Type B pancreatic cell (in vitro differentiated cells): Measurements from ENCODE around the gene DENND6A. TPM values are rescaled to one million over a fixed set of nuclear protein-coding genes. Genes with fewer than 3 reads are reported as not detected.
"Not testable (repeated sequence)": the region's sequence is repeated elsewhere in the genome, so short reads cannot be mapped to it uniquely, and the experiment has no call there.

Source experiments
- DNase-seq: peaks from one replicate; pipeline ENCODE4 v3.0.0; 2021; ENCODE audit warnings: mixed read lengths; ENCODE audit not compliant: unreplicated experiment; ENCODE audit errors: extremely low spot score
- H3K27ac Mint-ChIP-seq: 2 replicates; pipeline ENCODE4 v1.8.0; 2021; ENCODE audit warnings: mild to moderate bottlenecking, mixed read lengths
- H3K27me3 Mint-ChIP-seq: 2 replicates; pipeline ENCODE4 v1.8.0; 2021; ENCODE audit warnings: mixed read lengths
- H3K36me3 Mint-ChIP-seq: 2 replicates; pipeline ENCODE4 v1.8.0; 2021; ENCODE audit warnings: mixed read lengths
- H3K4me1 Mint-ChIP-seq: one replicate; pipeline ENCODE4 v1.8.0; 2021; ENCODE audit warnings: mixed read lengths; ENCODE audit not compliant: unreplicated experiment
- H3K4me3 Mint-ChIP-seq: 2 replicates; pipeline ENCODE4 v1.8.0; 2021; ENCODE audit warnings: mild to moderate bottlenecking, mixed read lengths
- H3K9me3 Mint-ChIP-seq: 2 replicates; pipeline ENCODE4 v1.8.0; 2021; ENCODE audit warnings: mixed read lengths
- total RNA-seq: library from RNA; stranded (reverse); gene quantifications from 2 replicates; pipeline ENCODE4 v1.2.1, GENCODE V29; 2021; ENCODE audit warnings: low replicate concordance
- TF ChIP-seq, protein P1 (sequence below): fragments of 200-600 bp; sonication (generic); conservative IDR thresholded peaks from 2 replicates; pipeline ENCODE4 v1.5.0; 2021; ENCODE audit warnings: antibody characterized with exemption, mild to moderate bottlenecking

DENND6A gene
- total RNA-seq, 1 donor from 2014 or later, result 31.2 TPM

DNA sequence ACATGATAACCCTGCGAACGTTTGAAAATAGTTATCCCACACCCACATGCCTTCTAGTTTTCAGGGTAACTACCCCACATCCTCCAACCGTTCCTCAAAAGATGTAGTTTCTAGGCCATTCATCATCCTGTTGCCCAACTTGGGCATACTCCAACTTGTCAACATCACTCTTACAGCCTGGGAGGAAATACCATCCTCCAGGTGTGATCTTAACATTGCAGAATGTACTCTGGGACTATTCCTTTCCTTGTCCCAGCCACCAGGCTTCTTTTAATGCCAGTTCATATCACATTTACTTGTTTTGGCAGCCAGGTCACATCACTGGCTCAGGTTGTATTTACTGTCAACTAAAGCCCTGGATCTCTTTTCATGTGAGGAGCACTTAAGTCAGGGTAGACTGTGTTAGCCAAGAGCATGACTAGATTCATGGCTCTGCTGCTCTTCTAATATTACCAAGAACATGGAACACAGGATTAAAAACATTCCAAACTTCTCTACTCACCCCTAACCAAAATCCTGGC lies 4.0 kb upstream of the DENND6A start:
- no peak for DNase-seq
- Mint-ChIP-seq H3K4me1 (peaks cover 4% of the 10 kb centered on the region), H3K27ac (peak overlapping the region; percentile 83), H3K9me3 (peaks cover 4% of the 10 kb centered on the region), H3K4me3 (peak overlapping the region; percentile 34), H3K27me3 (no peaks in the 10 kb centered on the region), H3K36me3 (no peaks in the 10 kb centered on the region)
- TF ChIP-seq, protein P1, sequence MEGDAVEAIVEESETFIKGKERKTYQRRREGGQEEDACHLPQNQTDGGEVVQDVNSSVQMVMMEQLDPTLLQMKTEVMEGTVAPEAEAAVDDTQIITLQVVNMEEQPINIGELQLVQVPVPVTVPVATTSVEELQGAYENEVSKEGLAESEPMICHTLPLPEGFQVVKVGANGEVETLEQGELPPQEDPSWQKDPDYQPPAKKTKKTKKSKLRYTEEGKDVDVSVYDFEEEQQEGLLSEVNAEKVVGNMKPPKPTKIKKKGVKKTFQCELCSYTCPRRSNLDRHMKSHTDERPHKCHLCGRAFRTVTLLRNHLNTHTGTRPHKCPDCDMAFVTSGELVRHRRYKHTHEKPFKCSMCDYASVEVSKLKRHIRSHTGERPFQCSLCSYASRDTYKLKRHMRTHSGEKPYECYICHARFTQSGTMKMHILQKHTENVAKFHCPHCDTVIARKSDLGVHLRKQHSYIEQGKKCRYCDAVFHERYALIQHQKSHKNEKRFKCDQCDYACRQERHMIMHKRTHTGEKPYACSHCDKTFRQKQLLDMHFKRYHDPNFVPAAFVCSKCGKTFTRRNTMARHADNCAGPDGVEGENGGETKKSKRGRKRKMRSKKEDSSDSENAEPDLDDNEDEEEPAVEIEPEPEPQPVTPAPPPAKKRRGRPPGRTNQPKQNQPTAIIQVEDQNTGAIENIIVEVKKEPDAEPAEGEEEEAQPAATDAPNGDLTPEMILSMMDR, result no peak

DNA sequence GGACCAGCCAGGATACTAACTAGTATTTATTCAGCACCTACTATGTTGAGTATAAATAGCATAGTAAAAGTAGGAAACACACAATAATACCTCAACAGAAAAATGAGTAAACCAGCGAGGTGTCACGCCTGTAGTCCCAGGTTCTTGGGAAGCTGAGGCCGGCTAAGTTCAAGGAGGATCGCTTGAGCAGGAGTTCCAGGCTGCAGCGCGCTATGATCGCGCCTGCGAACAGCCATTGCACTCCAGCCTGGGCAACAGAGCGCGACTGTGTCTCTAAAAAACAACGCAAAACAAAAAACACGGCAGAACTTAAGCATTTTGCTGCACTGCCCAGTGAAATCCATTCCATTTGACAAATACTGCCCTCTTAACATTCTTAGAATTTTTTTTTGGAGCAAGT lies 1.3 kb upstream of the DENND6A start:
- Mint-ChIP-seq H3K4me3 (peak overlapping the region; percentile 96), H3K27me3 (no peaks in the 10 kb centered on the region), H3K36me3 (peaks cover 5% of the 10 kb centered on the region), H3K9me3 (peaks cover 4% of the 10 kb centered on the region), H3K4me1 (peaks cover 16% of the 10 kb centered on the region), H3K27ac (peak overlapping the region; percentile 92)
- TF ChIP-seq, protein P1, result no peak
- DNase-seq, result no peak

DNA sequence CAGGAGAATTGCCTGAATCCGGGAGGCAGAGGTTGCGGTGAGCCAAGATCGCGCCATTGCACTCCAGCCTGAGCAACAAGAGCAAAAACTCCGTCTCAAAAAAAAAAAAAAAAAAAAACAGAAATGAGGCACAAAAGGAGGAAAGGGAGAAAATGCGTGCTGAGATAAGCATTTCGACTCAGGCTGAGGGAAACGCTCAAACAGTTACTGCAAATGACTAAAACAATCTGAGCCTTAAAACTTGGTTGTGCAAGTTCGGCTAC lies 813 bp downstream of the DENND6A start:
- H3K4me3 Mint-ChIP-seq, result peak overlapping the region; percentile 96
- H3K36me3 Mint-ChIP-seq, H3K9me3 Mint-ChIP-seq, H3K27me3 Mint-ChIP-seq, DNase-seq: not testable (repeated sequence)
- peak overlapping the region; percentile 93 for H3K27ac Mint-ChIP-seq
- peaks cover 24% of the 10 kb centered on the region for H3K4me1 Mint-ChIP-seq

DNA sequence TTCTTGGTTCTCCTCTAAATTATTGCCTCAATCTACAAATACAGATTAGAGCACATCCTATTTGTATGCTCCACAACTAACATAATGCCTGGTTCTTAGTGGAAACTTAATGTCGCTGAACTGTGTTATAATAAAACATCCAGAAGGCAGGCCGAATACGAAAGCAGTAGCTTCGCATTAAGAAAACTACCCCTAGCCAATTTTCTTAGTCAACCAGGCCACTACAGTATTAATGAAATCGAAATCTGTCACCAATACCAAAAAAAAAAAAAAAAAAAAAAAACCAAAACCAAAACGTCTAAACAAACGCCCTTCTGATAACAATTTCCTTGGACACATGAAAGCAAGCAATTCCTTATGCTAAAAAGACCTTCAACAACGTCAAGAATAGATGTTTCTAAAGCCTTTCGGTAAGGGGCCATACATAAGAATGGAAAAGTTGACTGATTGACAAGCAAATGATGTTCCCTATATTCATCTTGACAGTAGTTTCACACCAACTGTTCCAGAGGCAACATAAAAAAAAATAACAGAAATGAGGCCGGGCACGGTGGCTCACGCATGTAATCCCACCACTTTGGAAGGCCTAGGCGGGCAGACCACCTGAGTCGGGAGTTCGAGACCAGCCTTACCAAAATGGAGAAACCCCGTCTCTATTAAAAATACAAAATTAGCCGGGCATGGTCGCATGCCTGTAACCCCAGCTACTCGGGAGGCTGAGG lies 1.3 kb downstream of the DENND6A start:
- no peak for DNase-seq
- peaks cover 25% of the 10 kb centered on the region for H3K4me1 Mint-ChIP-seq
- peaks cover under 1% of the 10 kb centered on the region for H3K9me3 Mint-ChIP-seq
- TF ChIP-seq, protein P1, result no peak
- peaks cover 10% of the 10 kb centered on the region for H3K36me3 Mint-ChIP-seq
- H3K27ac Mint-ChIP-seq, result peak overlapping the region; percentile 93
- H3K27me3 Mint-ChIP-seq, result no peaks in the 10 kb centered on the region
- H3K4me3 Mint-ChIP-seq, result peak overlapping the region; percentile 96

DNA sequence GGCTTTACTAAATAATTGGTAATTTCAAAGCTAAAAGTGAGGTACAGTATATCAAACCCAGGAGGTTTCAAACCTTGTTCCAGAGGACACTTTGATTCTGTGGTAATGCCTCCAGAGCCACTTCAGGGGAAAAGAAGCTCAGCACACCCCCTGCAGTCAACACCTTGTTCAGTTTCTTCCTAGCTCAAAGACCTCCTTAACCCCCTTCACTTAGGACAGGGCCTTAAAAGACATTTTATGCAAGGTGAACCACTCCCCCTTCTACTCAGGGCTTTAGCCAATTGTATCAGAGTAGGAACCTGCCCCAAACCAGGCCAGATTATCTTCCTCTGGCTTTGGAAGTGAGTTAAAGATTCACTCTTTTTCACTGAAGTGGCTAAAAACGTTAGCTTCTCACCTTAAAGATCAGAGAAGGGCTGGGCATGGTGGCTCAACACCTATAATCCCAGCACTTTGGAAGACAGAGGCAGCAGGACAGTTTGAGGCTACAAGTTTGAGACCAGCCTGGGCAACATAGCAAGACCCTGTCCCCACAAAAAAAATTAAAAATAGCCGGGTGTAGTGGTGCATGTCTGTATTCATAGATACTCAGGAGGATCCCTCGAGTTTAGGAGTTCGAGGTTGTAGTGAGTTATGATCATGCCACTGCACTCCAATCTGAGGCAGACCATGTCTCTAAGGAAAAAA lies 3.4 kb downstream of the DENND6A start:
- DNase-seq, result no peak
- Mint-ChIP-seq H3K27ac (no peak overlapping the region), H3K9me3 (no peaks in the 10 kb centered on the region), H3K4me1 (peaks cover 28% of the 10 kb centered on the region), H3K36me3 (peaks cover 10% of the 10 kb centered on the region), H3K27me3 (no peaks in the 10 kb centered on the region), H3K4me3 (no peak overlapping the region)
- TF ChIP-seq, protein P1, result no peak

DNA sequence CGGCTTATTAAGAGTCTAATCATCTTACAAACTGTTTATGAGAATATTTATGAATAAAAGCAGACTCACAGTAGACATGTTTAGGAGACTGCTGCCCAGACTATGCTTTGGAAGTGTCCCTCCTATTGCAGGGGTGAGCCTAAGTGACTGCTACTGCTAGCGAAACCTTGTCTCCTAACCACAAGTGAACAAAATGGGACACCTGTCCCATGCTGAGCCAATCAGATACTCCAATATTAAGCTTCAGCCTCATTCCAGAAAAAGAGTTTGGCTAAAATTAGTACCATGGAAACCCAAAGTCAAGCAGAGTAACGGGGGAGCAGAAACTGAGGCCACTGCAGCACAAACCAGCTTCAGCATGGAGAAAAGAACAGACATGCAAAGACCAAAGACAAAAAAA lies 4.6 kb downstream of the DENND6A start:
- Mint-ChIP-seq H3K4me3 (no peak overlapping the region), H3K36me3 (peaks cover 10% of the 10 kb centered on the region), H3K4me1 (peaks cover 28% of the 10 kb centered on the region), H3K27me3 (no peaks in the 10 kb centered on the region), H3K27ac (no peak overlapping the region), H3K9me3 (no peaks in the 10 kb centered on the region)
- no peak for DNase-seq
- TF ChIP-seq, protein P1, result no peak
